GM18498 (cell line): ENCODE data around the gene SNAI1.
"Not testable (repeated sequence)": the region's sequence is repeated elsewhere in the genome, so short reads cannot be mapped to it uniquely, and the experiment has no call there.

Source experiments
- ATAC-seq: cut with Tn5 transposase; IDR thresholded peaks from one replicate; pipeline ENCODE4 v1.9.1; 2021; ENCODE audit warnings: mild to moderate bottlenecking, moderate library complexity; ENCODE audit not compliant: unreplicated experiment

Gene SNAI1

GRCh38 chr20:50011597-50011996 lies 28.8 kb downstream of the SNAI1 start:
- ATAC-seq: not testable (repeated sequence)

GRCh38 chr20:50012282-50013263 lies 29.8 kb downstream of the SNAI1 start:
- ATAC-seq: no peak

DNA sequence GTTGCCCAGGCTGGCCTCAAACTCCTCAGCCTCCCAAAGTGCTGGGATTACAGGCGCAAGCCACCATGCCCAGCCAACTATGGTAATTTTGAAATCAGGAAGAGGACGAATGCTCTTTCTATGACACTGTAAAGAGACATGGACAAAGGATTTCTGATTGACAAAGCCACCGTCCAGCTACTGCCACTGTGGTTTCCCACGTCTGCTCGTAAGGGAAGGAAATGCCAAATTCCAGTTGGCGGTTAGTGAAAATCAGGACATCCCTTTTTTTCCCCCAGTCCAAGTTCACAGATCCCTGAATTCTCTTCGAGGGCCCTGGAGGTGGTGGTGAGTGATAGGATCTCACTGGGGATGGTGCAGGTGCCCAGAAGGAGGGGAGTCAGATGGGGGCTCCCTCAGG lies 31.2 kb downstream of the SNAI1 start:
- ATAC-seq: no peak

GRCh38 chr20:50014570-50015562 lies 32.1 kb downstream of the SNAI1 start:
- ATAC-seq: no peak

- ATAC-seq: no peak
Measured at GRCh38 chr20:50015636-50015992, 32.8 kb downstream of the SNAI1 start.

DNA sequence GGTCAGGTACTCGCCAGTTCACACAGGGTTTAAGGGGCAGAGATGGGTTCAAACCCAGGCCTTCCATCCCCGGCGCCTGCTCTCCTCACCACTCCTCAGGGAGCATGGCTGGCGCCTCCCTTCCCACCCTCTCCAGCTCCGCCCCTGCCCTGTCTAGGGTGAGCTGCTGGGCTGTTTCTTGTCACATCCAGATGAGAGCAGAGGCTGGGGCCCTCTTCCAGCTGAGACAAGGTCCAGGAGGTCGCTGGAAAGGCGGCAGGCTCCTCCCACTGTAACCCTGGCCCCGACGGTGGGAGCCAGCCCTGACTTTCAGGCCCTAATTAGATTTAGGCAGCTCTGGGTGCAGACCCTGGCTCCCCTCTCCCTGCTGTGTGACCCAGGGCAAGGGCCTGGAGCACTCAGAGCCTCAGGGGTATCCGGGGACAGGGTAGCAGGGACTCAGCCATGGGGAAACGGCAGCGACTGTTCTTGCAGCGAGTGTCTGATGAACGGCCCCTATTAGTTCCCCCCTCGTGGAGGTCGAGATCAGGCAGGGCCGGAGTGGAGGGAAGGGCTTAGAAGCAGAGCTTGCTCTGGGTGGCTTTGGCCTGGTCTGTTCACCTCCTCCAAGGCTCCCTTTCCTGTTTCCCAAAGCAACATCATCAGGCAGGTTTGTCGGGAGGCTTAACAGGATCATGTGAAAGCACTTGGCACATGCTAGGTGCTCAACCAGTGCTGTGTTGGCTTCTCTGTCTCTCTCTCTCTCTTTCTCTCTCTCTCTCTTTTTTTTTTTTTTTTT lies 33.4 kb downstream of the SNAI1 start:
- ATAC-seq: no peak

GRCh38 chr20:50017160-50017559 lies 34.4 kb downstream of the SNAI1 start:
- ATAC-seq: no peak

DNA sequence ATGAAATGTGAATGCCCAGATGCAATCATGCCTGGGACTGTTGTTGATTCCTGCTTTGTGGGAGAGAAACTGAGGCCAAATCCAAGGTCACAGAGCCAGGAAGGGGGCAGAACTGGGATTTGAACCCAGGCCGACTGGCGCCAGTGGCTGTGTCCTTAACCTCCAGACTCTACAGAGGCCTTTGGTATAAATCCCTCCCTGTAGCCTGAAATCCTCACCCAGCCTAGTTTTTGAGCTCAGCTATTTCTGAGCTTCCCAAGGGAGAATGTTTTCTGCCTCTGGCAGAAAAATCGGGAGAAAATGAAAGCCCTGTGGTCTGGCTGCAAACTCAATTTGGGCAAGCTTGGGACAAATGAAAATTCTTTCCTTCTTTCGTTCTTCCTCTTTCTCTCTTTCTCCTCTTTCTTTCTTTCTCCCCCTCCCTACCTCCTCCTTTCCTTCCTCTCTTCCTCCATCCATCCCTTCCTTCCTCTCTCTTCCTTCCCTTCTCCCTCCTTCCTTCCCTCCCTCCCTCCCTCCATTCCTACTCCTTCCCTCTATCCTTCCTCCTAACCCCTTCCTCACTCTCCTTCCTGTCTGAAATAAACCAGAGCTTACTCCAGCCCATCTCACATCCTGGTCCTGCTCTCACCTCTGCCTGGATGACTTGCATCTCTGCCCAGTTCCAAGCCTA lies 34.9 kb downstream of the SNAI1 start:
- ATAC-seq: no peak

DNA sequence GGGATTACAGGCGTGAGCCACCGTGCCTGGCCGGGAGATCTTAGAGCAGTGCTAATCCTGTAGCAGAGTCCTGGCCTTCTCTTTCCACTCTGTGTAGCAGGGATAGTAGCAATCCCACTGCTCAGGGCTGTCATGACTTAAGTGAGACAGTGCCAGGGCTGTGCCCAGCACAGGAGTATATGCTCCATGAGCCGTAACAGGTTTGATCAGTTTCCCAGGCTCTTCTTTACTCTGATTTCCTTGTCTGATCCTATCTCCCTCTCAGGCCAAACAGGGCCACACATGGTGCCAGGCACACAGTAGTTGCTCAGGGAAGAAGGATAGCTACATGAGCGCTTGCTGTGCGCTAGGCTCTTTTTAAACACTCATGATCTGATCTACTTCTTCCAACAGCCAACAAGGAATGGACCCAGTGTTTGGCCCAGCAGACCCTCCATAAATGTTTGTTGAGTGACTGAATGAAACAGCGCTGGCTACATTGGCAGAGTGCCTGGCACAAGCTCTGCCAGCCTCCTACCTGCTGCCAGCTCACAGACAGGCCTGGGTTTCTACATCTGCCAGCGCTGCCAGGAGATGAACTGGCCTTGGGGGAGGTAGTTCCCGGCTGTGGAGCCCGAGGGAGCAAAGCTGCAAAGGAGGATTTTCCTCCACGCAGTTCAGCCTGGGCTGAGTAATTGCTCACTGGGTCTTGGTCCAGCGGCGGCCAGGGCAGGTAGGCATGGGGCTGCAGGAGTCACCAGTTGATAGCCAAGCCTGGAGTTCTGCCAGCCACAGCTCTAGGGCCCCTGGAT lies 36.9 kb downstream of the SNAI1 start:
- ATAC-seq: no peak

GRCh38 chr20:50020288-50020687 lies 37.5 kb downstream of the SNAI1 start:
- no peak for ATAC-seq

GRCh38 chr20:50022676-50023075 lies 39.9 kb downstream of the SNAI1 start:
- ATAC-seq: no peak

DNA sequence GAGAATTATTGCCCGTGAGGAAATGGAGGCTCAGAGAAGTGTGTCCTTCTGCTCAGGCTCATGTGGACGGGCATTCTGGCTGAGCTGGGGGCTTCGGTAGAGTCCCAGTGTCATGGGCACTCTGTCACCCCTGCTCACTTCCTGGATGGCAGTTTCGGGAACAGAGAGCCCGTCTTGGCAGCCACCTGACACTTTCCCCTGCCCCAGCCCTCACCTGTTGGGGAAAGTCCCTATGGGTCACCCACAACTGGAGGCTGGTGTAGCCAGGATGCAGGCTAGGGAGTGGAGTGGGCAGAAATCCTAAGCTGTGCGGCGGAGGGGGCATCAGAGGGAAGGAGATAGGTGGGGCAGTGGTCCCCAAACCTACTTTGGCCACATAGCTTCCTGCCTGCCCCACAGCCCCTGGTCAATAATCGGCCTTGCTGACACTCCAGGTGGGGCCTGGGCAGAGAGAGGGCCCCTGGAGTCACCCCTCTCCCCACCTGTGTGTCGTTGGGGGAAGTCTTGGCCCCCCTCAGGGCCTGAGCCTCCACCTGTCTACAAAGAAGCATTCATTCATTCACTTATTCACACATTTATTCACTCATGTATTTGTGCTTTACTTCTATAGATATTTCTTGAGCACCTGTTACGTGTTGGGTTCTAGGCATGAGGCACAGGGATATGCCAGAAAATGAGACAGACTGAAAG lies 40.5 kb downstream of the SNAI1 start:
- ATAC-seq: no peak

DNA sequence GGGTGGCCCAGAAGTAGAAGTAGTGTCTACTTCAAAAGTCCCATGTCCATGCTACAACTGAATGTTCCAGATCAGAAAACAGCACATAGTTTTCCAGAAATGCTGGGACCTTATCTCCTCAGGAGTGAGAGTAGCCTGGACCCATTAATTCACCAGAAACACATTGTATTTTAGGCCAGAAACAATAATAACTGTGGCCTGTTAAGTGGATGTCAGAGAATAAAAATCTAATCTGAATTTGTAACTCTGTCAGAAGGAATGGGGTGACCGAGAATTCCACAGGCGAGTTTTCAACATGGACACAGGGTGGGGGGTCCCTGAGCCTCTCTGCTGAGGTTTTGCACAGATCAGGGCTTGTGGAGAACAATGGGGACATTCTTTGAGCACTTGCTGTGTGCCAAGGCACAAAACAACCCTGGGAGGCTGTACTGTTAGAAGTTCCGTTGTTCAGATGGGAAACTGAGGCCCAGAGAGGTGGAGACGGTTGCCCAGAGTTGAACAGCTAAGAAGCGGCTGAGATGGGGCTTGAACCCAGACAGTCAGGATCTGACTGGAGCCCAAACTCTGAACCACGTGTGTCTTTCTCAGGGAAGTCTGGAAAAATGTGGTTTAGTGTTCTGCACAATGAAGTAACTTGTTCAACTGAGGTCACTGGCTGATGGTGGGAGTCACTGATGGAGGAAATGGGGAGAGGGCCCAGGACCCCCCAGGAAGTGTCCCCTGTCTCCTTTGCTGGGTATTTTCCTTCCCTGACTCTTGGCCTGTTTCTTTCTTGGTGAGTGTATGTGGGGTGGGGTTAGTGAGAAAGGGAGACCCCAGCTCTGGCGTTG lies 44.2 kb downstream of the SNAI1 start:
- no peak for ATAC-seq

DNA sequence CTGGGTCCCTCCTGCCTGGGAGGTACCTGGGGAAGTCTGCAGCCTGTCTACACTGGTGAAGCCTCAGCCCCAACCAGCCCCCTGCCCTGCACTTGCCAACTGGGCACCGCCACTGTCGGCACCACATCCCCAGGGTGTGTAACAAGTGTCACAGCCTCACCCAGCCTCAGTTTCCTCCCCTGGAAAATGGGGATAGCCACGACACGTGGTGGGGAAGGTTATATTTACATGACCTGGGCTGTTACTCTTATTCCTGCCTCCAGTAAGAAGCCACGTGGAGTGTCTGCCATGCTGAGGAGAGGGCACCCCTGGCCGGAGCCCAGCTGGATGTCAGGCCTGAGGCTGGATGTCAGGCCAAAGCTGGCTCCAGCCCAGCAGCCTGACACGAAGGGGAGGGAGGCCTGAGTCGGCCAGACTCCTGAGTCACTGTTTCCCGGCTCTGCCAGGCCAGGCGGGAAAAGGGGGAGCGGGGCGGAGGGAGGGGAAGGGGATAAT lies 44.9 kb downstream of the SNAI1 start:
- no peak for ATAC-seq

- no peak for ATAC-seq
Measured at GRCh38 chr20:50029083-50029696, 46.4 kb downstream of the SNAI1 start.

GRCh38 chr20:50029697-50030461 lies 47.1 kb downstream of the SNAI1 start:
- no peak for ATAC-seq
